H1 (cell line): Measurements from ENCODE around the gene DISP3. TPM values are rescaled to one million over a fixed set of nuclear protein-coding genes. Genes with fewer than 3 reads are reported as not detected.

Experiments used
- CTCF ChIA-PET: fragments of 300-600 bp; sonication (Branson Sonifier 250); formaldehyde crosslinking; loops from one replicate; lab custom pipeline; 2021; ENCODE audit not compliant: partially characterized antibody; lab: Charles Lee
- POLR2A ChIA-PET: fragments of 300-600 bp; sonication (Branson Sonifier 250); formaldehyde crosslinking; loops from one replicate; lab custom pipeline; 2021; ENCODE audit warnings: inconsistent platforms; ENCODE audit not compliant: partially characterized antibody; lab: Charles Lee
- DNase-seq, 2 experiments: peaks; one replicate each; pipeline versions ENCODE4 v3.0.0 to v3.0.0-alpha.2; 2010 to 2022; ENCODE audit warnings: low spot score in 2 of 2, low read depth in 1 of 2, mixed read lengths in 1 of 2
- FAIRE-seq: peaks from 2 replicates; lab custom pipeline; 2011; peaks lifted over from hg19 to GRCh38; lab: Jason Lieb, UNC
- H2AFZ ChIP-seq: 2 replicates; pipeline ENCODE4 v1.8.1; 2012; ENCODE audit warnings: low read length, inconsistent platforms
- H2AK5ac ChIP-seq: 2 replicates; pipeline ENCODE4 v1.6.1; 2013; ENCODE audit warnings: low read depth, low read length
- H2BK120ac ChIP-seq: replicated peaks from 2 replicates; pipeline ENCODE3; 2013; ENCODE audit warnings: low read depth, low read length, inconsistent platforms
- H2BK12ac ChIP-seq: 2 replicates; pipeline ENCODE4 v1.6.1; 2013; ENCODE audit warnings: low read depth, low read length
- H2BK15ac ChIP-seq: 2 replicates; pipeline ENCODE4 v1.6.1; 2013; ENCODE audit warnings: low read length
- H2BK20ac ChIP-seq: 2 replicates; pipeline ENCODE4 v1.6.1; 2013; ENCODE audit warnings: low read length
- H2BK5ac ChIP-seq: 2 replicates; pipeline ENCODE4 v1.6.1; 2013; ENCODE audit warnings: low read depth, low read length
- H3K14ac ChIP-seq: 2 replicates; pipeline ENCODE4 v1.6.1; 2013; ENCODE audit warnings: inconsistent platforms; ENCODE audit not compliant: insufficient read length
- H3K18ac ChIP-seq: 2 replicates; pipeline ENCODE4 v1.6.1; 2013; ENCODE audit warnings: low read length; ENCODE audit errors: extremely low read depth
- H3K23ac ChIP-seq: 2 replicates; pipeline ENCODE4 v1.6.1; 2013; ENCODE audit warnings: inconsistent platforms; ENCODE audit not compliant: insufficient read length
- H3K23me2 ChIP-seq: 2 replicates; pipeline ENCODE4 v1.6.1; 2013; ENCODE audit warnings: low read depth, low read length
- H3K27ac ChIP-seq: 2 replicates; pipeline ENCODE4 v1.6.1; 2011; ENCODE audit warnings: low read depth, low read length, inconsistent platforms
- H3K27me3 ChIP-seq, 4 experiments: replicated peaks in 1 of 4; 1 replicate in 1 of 4; 2 replicates in 3 of 4; pipeline versions ENCODE4 v1.6.1 to v1.8.1; 2011 to 2013; ENCODE audit warnings: low read length in 3 of 4, mild to moderate bottlenecking in 3 of 4, inconsistent platforms in 2 of 4, mixed read lengths in 2 of 4, moderate library complexity in 1 of 4; ENCODE audit not compliant: control insufficient read depth in 3 of 4, insufficient read depth in 3 of 4; ENCODE audit errors: extremely low read depth in 1 of 4
- H3K36me3 ChIP-seq, 4 experiments: 2 replicates each; pipeline versions ENCODE4 v1.6.1 to v1.8.1; 2011 to 2013; ENCODE audit warnings: mild to moderate bottlenecking in 4 of 4, low read length in 3 of 4, moderate library complexity in 2 of 4, control low read depth in 1 of 4, inconsistent platforms in 1 of 4; ENCODE audit not compliant: insufficient read depth in 4 of 4, control insufficient read depth in 2 of 4
- H3K4ac ChIP-seq: replicated peaks from 2 replicates; pipeline ENCODE3; 2013; ENCODE audit warnings: low read length, low read depth, mixed read lengths, inconsistent platforms; ENCODE audit not compliant: insufficient read length
- H3K4me1 ChIP-seq, 4 experiments: replicated peaks in 1 of 4; 1 replicate in 1 of 4; 2 replicates in 3 of 4; pipeline versions ENCODE4 v1.6.1 to v1.8.1; 2011 to 2013; ENCODE audit warnings: low read length in 3 of 4, inconsistent platforms in 2 of 4, mixed read lengths in 1 of 4; ENCODE audit not compliant: insufficient read depth in 4 of 4, control insufficient read depth in 3 of 4
- H3K4me2 ChIP-seq, 2 experiments: 2 replicates each; pipeline versions ENCODE4 v1.6.1 to v1.8.1; 2011 to 2013; ENCODE audit warnings: low read depth in 2 of 2, low read length in 2 of 2, control low read depth in 1 of 2, inconsistent platforms in 1 of 2, mild to moderate bottlenecking in 1 of 2; ENCODE audit not compliant: insufficient read depth in 1 of 2
- H3K4me3 ChIP-seq, 4 experiments: fragments of 200-600, 300-600 bp in 1 of 4; sonication (generic), shearing (Covaris generic), sonication (Bioruptor Twin) in 1 of 4; 2 replicates each; pipeline versions ENCODE4 v1.5.1 to v1.8.1; 2011 to 2016; ENCODE audit warnings: low read length in 4 of 4, low read depth in 3 of 4, control low read depth in 2 of 4, inconsistent platforms in 2 of 4, mild to moderate bottlenecking in 2 of 4, mixed read lengths in 1 of 4, moderate library complexity in 1 of 4; ENCODE audit not compliant: insufficient read depth in 2 of 4; ENCODE audit errors: extremely low read depth in 1 of 4
- H3K56ac ChIP-seq: replicated peaks from 2 replicates; pipeline ENCODE3; 2013; ENCODE audit warnings: low read depth, mild to moderate bottlenecking, mixed read lengths, low read length, inconsistent platforms; ENCODE audit not compliant: insufficient read length
- H3K79me1 ChIP-seq: 2 replicates; pipeline ENCODE4 v1.6.1; 2013; ENCODE audit warnings: low read depth, low read length, control low read depth
- H3K79me2 ChIP-seq, 2 experiments: 2 replicates each; pipeline versions ENCODE4 v1.6.1 to v1.8.1; 2012 to 2013; ENCODE audit warnings: low read length in 2 of 2, mild to moderate bottlenecking in 2 of 2, inconsistent platforms in 1 of 2; ENCODE audit not compliant: insufficient read depth in 2 of 2, control insufficient read depth in 1 of 2
- H3K9ac ChIP-seq, 4 experiments: replicated peaks in 1 of 4; 1 replicate in 1 of 4; 2 replicates in 3 of 4; pipeline versions ENCODE4 v1.6.1 to v1.8.1; 2011 to 2013; ENCODE audit warnings: low read depth in 3 of 4, low read length in 3 of 4, control low read depth in 2 of 4, mild to moderate bottlenecking in 2 of 4, moderate library complexity in 2 of 4, inconsistent platforms in 1 of 4; ENCODE audit errors: extremely low read depth in 1 of 4
- H3K9me3 ChIP-seq, 2 experiments: 2 replicates each; pipeline versions ENCODE4 v1.6.1 to v1.8.1; 2012 to 2013; ENCODE audit warnings: mild to moderate bottlenecking in 2 of 2, moderate library complexity in 2 of 2, control low read depth in 1 of 2, inconsistent platforms in 1 of 2, low read depth in 1 of 2, low read length in 1 of 2, mixed read lengths in 1 of 2; ENCODE audit not compliant: insufficient read depth in 2 of 2
- H4K20me1 ChIP-seq, 2 experiments: replicated peaks in 1 of 2; 2 replicates each; pipeline versions ENCODE3 to v1.8.1; 2011 to 2013; ENCODE audit warnings: inconsistent platforms in 2 of 2, low read length in 2 of 2, mild to moderate bottlenecking in 1 of 2; ENCODE audit not compliant: insufficient read depth in 2 of 2, control insufficient read depth in 1 of 2
- H4K5ac ChIP-seq: 2 replicates; pipeline ENCODE4 v1.6.1; 2013; ENCODE audit warnings: low read length, low read depth, mixed read lengths, inconsistent platforms; ENCODE audit not compliant: insufficient read length
- H4K8ac ChIP-seq: 2 replicates; pipeline ENCODE4 v1.8.0; 2013; ENCODE audit warnings: mild to moderate bottlenecking, moderate library complexity, low read length, inconsistent platforms; ENCODE audit not compliant: insufficient read depth; ENCODE audit errors: extremely low read depth
- H4K91ac ChIP-seq: replicated peaks from 2 replicates; pipeline ENCODE3; 2013; ENCODE audit warnings: low read length, mixed read lengths, inconsistent platforms; ENCODE audit not compliant: insufficient read length
- CEBPB ChIP-seq: IDR thresholded peaks from 2 replicates; pipeline ENCODE4 v1.6.1; 2012; ENCODE audit warnings: low read depth, low read length
- CHD2 ChIP-seq: IDR thresholded peaks from 2 replicates; pipeline ENCODE4 v1.6.1; 2012; ENCODE audit warnings: low read length, improper control_type of control experiment
- GTF2F1 ChIP-seq: IDR thresholded peaks from 2 replicates; pipeline ENCODE4 v1.6.1; 2012; ENCODE audit warnings: low read depth, low read length, improper control_type of control experiment, borderline replicate concordance
- RAD21 ChIP-seq, 2 experiments: IDR thresholded peaks in 1 of 2; conservative IDR thresholded peaks in 1 of 2; 2 replicates each; pipeline ENCODE4 v1.6.1; 2011; ENCODE audit warnings: low read depth in 2 of 2, low read length in 2 of 2, improper control_type of control experiment in 1 of 2, inconsistent platforms in 1 of 2, mild to moderate bottlenecking in 1 of 2, moderate library complexity in 1 of 2
- SIN3A ChIP-seq, 2 experiments: IDR thresholded peaks in 1 of 2; conservative IDR thresholded peaks in 1 of 2; 2 replicates each; pipeline ENCODE4 v1.6.1; 2011 to 2012; ENCODE audit warnings: low read length in 2 of 2, improper control_type of control experiment in 1 of 2, low read depth in 1 of 2, mild to moderate bottlenecking in 1 of 2
- TAF7 ChIP-seq: optimal IDR thresholded peaks from 2 replicates; pipeline ENCODE3; 2011; ENCODE audit warnings: low read depth, mild to moderate bottlenecking, inconsistent platforms, low read length, moderate library complexity, borderline replicate concordance
- TBP ChIP-seq: IDR thresholded peaks from 2 replicates; pipeline ENCODE4 v1.6.1; 2011; ENCODE audit warnings: low read depth, low read length, improper control_type of control experiment
- TCF12 ChIP-seq: IDR thresholded peaks from 2 replicates; pipeline ENCODE4 v1.6.1; 2011; ENCODE audit warnings: low read depth, mild to moderate bottlenecking, low read length
- YY1 ChIP-seq: IDR thresholded peaks from 2 replicates; pipeline ENCODE4 v1.6.1; 2011; ENCODE audit warnings: low read depth, mild to moderate bottlenecking, low read length
- WGBS, 2 experiments: shearing (Covaris generic) in 1 of 2; methylation state at CpG; one replicate each; pipeline versions ENCODE4 v1.1.6 to v1.1.7; 2013 to 2015; ENCODE audit warnings: low lambda C conversion rate in 2 of 2, mixed read lengths in 2 of 2, inconsistent platforms in 1 of 2, low coverage in 1 of 2, missing lambda C conversion rate in 1 of 2; ENCODE audit not compliant: insufficient replicate concordance in 2 of 2, insufficient coverage in 1 of 2, insufficient read length in 1 of 2; ENCODE audit errors: extremely low coverage in 1 of 2, missing lambda C conversion rate in 1 of 2; 5-methylcytosine and 5-hydroxymethylcytosine counted together
- polyA plus RNA-seq, 7 experiments: library from polyadenylated mRNA; depleted of rRNA in 3 of 7; stranded (reverse) in 5 of 7; unstranded in 2 of 7; fragments of >200 nt in 5 of 7; fragments of 200-250 nt in 2 of 7; gene quantifications; 1 replicate in 5 of 7; 2 replicates in 1 of 7; 4 replicates in 1 of 7; pipeline versions ENCODE4 v1.2.1 to v1.2.3, GENCODE V29; 2011 to 2013; ENCODE audit warnings: missing spikeins in 2 of 7, mixed read lengths in 2 of 7
- total RNA-seq: library from RNA; stranded (reverse); fragmentation: NEBNext Ultra II Directional; extraction: Animal tissue kit (Norgen Biotek cat#: 25700); gene quantifications from 2 replicates; pipeline ENCODE4 v1.2.1, GENCODE V29; 2021
- TF ChIP-seq, protein P1 (sequence below): IDR thresholded peaks from 2 replicates; pipeline ENCODE4 v1.6.1; 2012; ENCODE audit warnings: low read length, inconsistent platforms

The DISP3 gene
- total and polyA plus RNA-seq, 2 of the 8 experiments (the other 6 are each of a cell fraction or from before 2014, with no cell fraction given) = 3.4 to 4.6 TPM

DNA sequence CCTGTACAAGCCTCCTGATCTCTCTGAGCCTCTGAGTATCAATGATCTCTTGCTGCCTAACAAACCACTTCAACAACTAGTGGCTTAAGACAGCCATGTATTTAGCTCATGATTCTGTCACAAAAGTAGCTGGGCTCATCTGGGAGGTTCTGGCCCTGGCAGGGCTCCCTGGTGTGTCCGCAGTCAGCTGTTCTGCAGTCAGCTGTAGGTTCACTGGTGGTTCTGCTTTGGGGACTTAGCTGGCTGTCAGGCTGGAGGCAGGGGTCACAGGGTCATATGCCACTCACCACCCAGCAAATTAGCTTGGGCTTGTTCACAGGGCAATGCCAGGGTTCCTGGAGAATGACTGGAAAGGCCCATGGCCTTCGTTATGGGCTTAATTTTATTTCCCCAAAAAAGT lies 64.8 kb downstream of the DISP3 start:
- Histone ChIP-seq H4K20me1 (no peaks in the 10 kb centered on the region), H3K4ac (no peak overlapping the region), H2BK15ac (no peak overlapping the region), H3K36me3 (no peaks in the 10 kb centered on the region), H3K23me2 (no peaks in the 10 kb centered on the region), H3K79me1 (no peaks in the 10 kb centered on the region), H2BK12ac (no peak overlapping the region), H2AK5ac (no peak overlapping the region), H3K4me3 (no peak overlapping the region), H3K9me3 (no peaks in the 10 kb centered on the region), H2BK20ac (no peak overlapping the region), H4K5ac (no peak overlapping the region), H3K14ac (no peak overlapping the region), H2BK5ac (no peak overlapping the region), H2AFZ (no peak overlapping the region), H3K79me2 (no peaks in the 10 kb centered on the region), H4K91ac (no peak overlapping the region), H3K9ac (no peak overlapping the region), H3K27ac (no peak overlapping the region), H2BK120ac (no peak overlapping the region), H3K18ac (no peak overlapping the region), H3K4me2 (no peak overlapping the region), H4K8ac (no peak overlapping the region), H3K27me3 (no peaks in the 10 kb centered on the region; a peak in 2 of 7 replicates), H3K4me1 (peaks cover 0 to 2% (median 0%) of the 10 kb centered on the region in 4 experiments; a peak in 4 of 7 replicates), H3K23ac (no peak overlapping the region), H3K56ac (no peak overlapping the region)
- FAIRE-seq = no peak
- CTCF ChIA-PET = interaction anchor here (0.9 to 2.0 kb wide), 7 partner anchors 11 to 102 kb away, joined by 3 to 5 read pairs (median 3); no protein-coding TSS in a partner anchor
- POLR2A ChIA-PET = no interaction called here
- TF ChIP-seq TAF7 = no peak
- TF ChIP-seq RAD21 (IDR thresholded peaks at IDR 0.05 in 1 of 2, conservative IDR thresholded peaks at IDR 0.05 in 1 of 2; ENCODE audit: low read depth in 2 of 2, low read length in 2 of 2) = no peak
- TF ChIP-seq SIN3A (conservative IDR thresholded peaks at IDR 0.05 in 1 of 2, IDR thresholded peaks at IDR 0.05 in 1 of 2; ENCODE audit: low read depth in 1 of 2, low read length in 2 of 2) = no peak
- TF ChIP-seq, protein P1, sequence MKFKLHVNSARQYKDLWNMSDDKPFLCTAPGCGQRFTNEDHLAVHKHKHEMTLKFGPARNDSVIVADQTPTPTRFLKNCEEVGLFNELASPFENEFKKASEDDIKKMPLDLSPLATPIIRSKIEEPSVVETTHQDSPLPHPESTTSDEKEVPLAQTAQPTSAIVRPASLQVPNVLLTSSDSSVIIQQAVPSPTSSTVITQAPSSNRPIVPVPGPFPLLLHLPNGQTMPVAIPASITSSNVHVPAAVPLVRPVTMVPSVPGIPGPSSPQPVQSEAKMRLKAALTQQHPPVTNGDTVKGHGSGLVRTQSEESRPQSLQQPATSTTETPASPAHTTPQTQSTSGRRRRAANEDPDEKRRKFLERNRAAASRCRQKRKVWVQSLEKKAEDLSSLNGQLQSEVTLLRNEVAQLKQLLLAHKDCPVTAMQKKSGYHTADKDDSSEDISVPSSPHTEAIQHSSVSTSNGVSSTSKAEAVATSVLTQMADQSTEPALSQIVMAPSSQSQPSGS = no peak
- TF ChIP-seq CEBPB = no peak
- TF ChIP-seq GTF2F1 = no peak
- TF ChIP-seq YY1 = no peak
- no peak for TF ChIP-seq TCF12
- TF ChIP-seq CHD2 = no peak
- no peak for TF ChIP-seq TBP
- 84% methylated on average over 2 of the region's 2 CpGs; no CpG with 5 or more reads in 1 of the 2 experiments for WGBS, 2 experiments
- no peak for DNase-seq
